Measurements from ENCODE around the gene LMNA.

DNA sequence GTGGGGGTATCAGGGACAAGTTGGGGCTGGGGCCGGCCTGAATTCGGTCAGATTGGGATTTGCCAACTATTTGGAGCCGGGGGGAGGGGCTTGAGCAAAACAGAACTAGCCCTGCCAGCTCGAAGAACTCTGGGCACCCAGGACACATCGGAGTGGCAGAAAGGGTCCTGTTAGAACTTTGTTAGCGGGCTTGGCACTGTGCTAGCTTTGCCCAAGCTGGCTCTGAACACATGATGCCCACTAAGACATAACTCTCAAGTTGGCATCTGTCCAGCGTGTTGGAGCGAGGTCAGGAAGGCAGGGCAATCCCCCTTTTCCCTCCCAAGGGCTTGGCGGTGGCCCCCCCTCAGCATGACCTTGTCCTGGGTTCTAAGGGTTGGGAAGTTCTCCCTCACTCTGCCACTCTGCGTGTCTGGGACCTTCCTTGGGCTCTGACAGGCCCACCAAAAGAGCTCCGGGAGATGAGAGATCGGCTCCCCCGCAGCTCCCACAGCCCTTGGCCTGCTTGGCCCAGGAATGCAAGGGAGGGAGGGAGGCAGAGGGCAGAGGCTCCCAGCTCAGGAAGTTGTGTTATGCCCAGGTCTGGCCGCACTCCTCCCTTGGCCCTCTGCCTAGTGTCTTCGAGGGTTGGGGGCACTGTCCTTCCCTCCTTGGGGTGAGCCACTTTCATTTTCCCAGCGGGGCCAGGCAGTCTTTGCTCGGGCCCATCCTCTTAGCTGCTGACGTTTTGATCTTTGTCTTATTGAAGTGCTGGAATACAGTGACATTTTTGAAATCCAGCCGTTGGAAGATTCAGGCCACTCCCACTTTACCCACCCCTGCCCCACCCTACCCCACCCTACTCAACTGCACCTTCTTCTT lies 1.2 kb downstream of the LMNA start:
- TF ChIP-seq EZH2 (IDR thresholded peaks at IDR 0.05; ENCODE audit: borderline replicate concordance, low read depth, low read length, severe bottlenecking): no peak
- no peak for TF ChIP-seq CTCF (IDR thresholded peaks at IDR 0.05; ENCODE audit: borderline replicate concordance, extremely low read depth, low read length, poor library complexity, severe bottlenecking)

All from DND-41 (cell line).